Keratinocyte (primary cell): ENCODE results near the gene MYL4. TPM values are rescaled to one million over a fixed set of nuclear protein-coding genes. Genes with fewer than 3 reads are reported as not detected.

Source experiments
- DNase-seq: peaks from one replicate; pipeline ENCODE4 v3.0.0-alpha.2; 2011; ENCODE audit warnings: low read depth, missing footprints, low spot score
- FAIRE-seq: peaks from 2 replicates; lab custom pipeline; 2011; peaks lifted over from hg19 to GRCh38; lab: Jason Lieb, UNC
- H2AFZ ChIP-seq: 2 replicates; pipeline ENCODE4 v1.6.0; 2012; ENCODE audit warnings: low read length, control low read depth, inconsistent platforms; ENCODE audit not compliant: control insufficient read depth
- H3K27ac ChIP-seq: 2 replicates; pipeline ENCODE4 v1.5.1; 2011; ENCODE audit warnings: low read length; ENCODE audit not compliant: control insufficient read depth, insufficient read depth
- H3K27me3 ChIP-seq: 3 replicates; pipeline ENCODE4 v1.6.0; 2011; ENCODE audit warnings: low read length; ENCODE audit not compliant: control insufficient read depth, insufficient read depth; ENCODE audit errors: extremely low read depth
- H3K36me3 ChIP-seq, 2 experiments: 2 replicates in 1 of 2; 3 replicates in 1 of 2; pipeline ENCODE4 v1.5.1; 2011; ENCODE audit warnings: low read length in 2 of 2, mild to moderate bottlenecking in 1 of 2; ENCODE audit not compliant: control insufficient read depth in 2 of 2, insufficient read depth in 2 of 2; ENCODE audit errors: extremely low read depth in 1 of 2
- H3K4me1 ChIP-seq: 3 replicates; pipeline ENCODE4 v1.5.1; 2011; ENCODE audit warnings: low read length; ENCODE audit not compliant: control insufficient read depth, insufficient read depth; ENCODE audit errors: extremely low read depth
- H3K4me2 ChIP-seq: 3 replicates; pipeline ENCODE4 v1.6.0; 2011; ENCODE audit warnings: low read depth, low read length; ENCODE audit not compliant: control insufficient read depth, insufficient read depth; ENCODE audit errors: extremely low read depth
- H3K4me3 ChIP-seq, 3 experiments: fragments of 200-600 bp in 1 of 3; sonication (generic) in 1 of 3; 2 replicates in 2 of 3; 3 replicates in 1 of 3; pipeline ENCODE4 v1.5.1; 2011 to 2016; ENCODE audit warnings: low read length in 3 of 3, mild to moderate bottlenecking in 3 of 3, control low read depth in 2 of 3, inconsistent platforms in 1 of 3, low read depth in 1 of 3, mixed read lengths in 1 of 3, mixed run types in 1 of 3, moderate library complexity in 1 of 3; ENCODE audit not compliant: control insufficient read depth in 2 of 3, insufficient read depth in 2 of 3; ENCODE audit errors: extremely low read depth in 1 of 3
- H3K79me2 ChIP-seq: 2 replicates; pipeline ENCODE4 v1.6.0; 2012; ENCODE audit warnings: low read length; ENCODE audit not compliant: control insufficient read depth, insufficient read depth
- H3K9ac ChIP-seq: 3 replicates; pipeline ENCODE4 v1.6.0; 2011; ENCODE audit warnings: low read length; ENCODE audit not compliant: control insufficient read depth, insufficient read depth; ENCODE audit errors: extremely low read depth
- H3K9me1 ChIP-seq: 3 replicates; pipeline ENCODE4 v1.6.0; 2011; ENCODE audit warnings: low read length; ENCODE audit not compliant: control insufficient read depth, insufficient read depth; ENCODE audit errors: extremely low read depth
- H3K9me3 ChIP-seq: 2 replicates; pipeline ENCODE4 v1.5.1; 2012; ENCODE audit warnings: low read depth, low read length; ENCODE audit not compliant: control insufficient read depth
- H4K20me1 ChIP-seq: 3 replicates; pipeline ENCODE4 v1.6.0; 2011; ENCODE audit warnings: low read length; ENCODE audit not compliant: control insufficient read depth, insufficient read depth; ENCODE audit errors: extremely low read depth
- EZH2 ChIP-seq: IDR thresholded peaks from one replicate; pipeline ENCODE4 v1.6.1; 2012; ENCODE audit warnings: inconsistent platforms, mild to moderate bottlenecking, low read length, moderate library complexity
- dilution Hi-C: fragments of 300-500 bp; cut with MboI; formaldehyde crosslinking; loops from one replicate; pipeline ENCODE4 v1.7.0; 2020; ENCODE audit warnings: low sequenced_read_pairs; ENCODE audit not compliant: extremely low pct_ligation_motif_present
- polyA plus RNA-seq, 5 experiments: library from polyadenylated mRNA; depleted of rRNA in 3 of 5; stranded (reverse) in 3 of 5; stranded (forward) in 1 of 5; unstranded in 1 of 5; fragments of >200 nt; gene quantifications; 1 replicate in 1 of 5; 2 replicates in 3 of 5; 3 replicates in 1 of 5; pipeline versions ENCODE4 v1.2.1 to v1.2.3, GENCODE V29; 2011 to 2012; ENCODE audit warnings: missing spikeins in 2 of 5, low read depth in 1 of 5, low replicate concordance in 1 of 5
- TF ChIP-seq, protein P1 (sequence below), 3 experiments: IDR thresholded peaks in 1 of 3; conservative IDR thresholded peaks in 1 of 3; optimal IDR thresholded peaks in 1 of 3; 2 replicates in 2 of 3; 3 replicates in 1 of 3; pipeline versions ENCODE3 to v1.5.1; 2011; ENCODE audit warnings: low read length in 3 of 3, mild to moderate bottlenecking in 3 of 3, moderate library complexity in 2 of 3, control low read depth in 1 of 3, inconsistent platforms in 1 of 3; ENCODE audit not compliant: insufficient read depth in 2 of 3; ENCODE audit errors: extremely low read depth in 1 of 3

Gene MYL4
- polyA plus RNA-seq, 1 donor (not counting 4 experiments of a cell fraction or from before 2014, with no cell fraction given): not detected

DNA sequence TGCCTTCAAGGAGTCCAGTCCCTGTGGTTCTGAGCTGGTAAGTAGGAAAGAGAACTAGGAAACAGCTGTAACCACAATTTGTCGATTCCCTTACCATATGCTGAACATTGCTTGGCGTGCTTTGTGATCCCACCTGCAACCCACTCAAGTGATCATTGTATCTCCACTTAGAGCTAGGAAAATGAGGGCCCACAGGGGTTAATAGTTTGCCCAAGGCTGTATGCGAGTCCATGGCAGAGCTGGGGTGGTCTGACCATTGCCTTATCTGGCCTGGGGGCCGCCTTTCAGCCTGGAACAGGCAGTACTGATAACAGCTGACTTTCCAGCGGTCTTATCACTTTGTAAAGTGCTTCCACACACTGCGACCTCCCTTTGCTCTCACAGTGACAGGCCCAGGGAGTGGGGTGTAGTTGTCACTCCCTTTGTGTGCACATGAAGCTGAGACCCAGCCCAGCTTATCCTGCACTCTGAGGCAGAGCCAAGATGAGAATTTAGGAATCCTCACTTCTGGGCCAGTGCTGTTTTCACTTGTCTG is 9.8 kb downstream of the MYL4 start:
- no peak overlapping the region for H3K4me3 ChIP-seq
- no peak overlapping the region for H3K4me2 ChIP-seq
- dilution Hi-C loops: no loop called here
- no peak overlapping the region for H3K9ac ChIP-seq
- H3K27me3 ChIP-seq: no peaks in the 10 kb centered on the region
- H2AFZ ChIP-seq: no peak overlapping the region
- peaks cover 10% of the 10 kb centered on the region for H3K4me1 ChIP-seq
- H3K9me1 ChIP-seq: no peaks in the 10 kb centered on the region
- H3K27ac ChIP-seq: no peak overlapping the region
- TF ChIP-seq EZH2: no peak
- TF ChIP-seq, protein P1, sequence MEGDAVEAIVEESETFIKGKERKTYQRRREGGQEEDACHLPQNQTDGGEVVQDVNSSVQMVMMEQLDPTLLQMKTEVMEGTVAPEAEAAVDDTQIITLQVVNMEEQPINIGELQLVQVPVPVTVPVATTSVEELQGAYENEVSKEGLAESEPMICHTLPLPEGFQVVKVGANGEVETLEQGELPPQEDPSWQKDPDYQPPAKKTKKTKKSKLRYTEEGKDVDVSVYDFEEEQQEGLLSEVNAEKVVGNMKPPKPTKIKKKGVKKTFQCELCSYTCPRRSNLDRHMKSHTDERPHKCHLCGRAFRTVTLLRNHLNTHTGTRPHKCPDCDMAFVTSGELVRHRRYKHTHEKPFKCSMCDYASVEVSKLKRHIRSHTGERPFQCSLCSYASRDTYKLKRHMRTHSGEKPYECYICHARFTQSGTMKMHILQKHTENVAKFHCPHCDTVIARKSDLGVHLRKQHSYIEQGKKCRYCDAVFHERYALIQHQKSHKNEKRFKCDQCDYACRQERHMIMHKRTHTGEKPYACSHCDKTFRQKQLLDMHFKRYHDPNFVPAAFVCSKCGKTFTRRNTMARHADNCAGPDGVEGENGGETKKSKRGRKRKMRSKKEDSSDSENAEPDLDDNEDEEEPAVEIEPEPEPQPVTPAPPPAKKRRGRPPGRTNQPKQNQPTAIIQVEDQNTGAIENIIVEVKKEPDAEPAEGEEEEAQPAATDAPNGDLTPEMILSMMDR (optimal IDR thresholded peaks at IDR 0.05 in 1 of 3, IDR thresholded peaks at IDR 0.05 in 1 of 3, conservative IDR thresholded peaks at IDR 0.05 in 1 of 3; ENCODE audit: extremely low read depth in 1 of 3, insufficient read depth in 2 of 3, low read length in 3 of 3): no peak
- no peaks in the 10 kb centered on the region for H3K79me2 ChIP-seq
- no peak for FAIRE-seq
- H3K36me3 ChIP-seq: no peaks in the 10 kb centered on the region
- no peak for DNase-seq
- H4K20me1 ChIP-seq: no peaks in the 10 kb centered on the region
- no peaks in the 10 kb centered on the region for H3K9me3 ChIP-seq

DNA sequence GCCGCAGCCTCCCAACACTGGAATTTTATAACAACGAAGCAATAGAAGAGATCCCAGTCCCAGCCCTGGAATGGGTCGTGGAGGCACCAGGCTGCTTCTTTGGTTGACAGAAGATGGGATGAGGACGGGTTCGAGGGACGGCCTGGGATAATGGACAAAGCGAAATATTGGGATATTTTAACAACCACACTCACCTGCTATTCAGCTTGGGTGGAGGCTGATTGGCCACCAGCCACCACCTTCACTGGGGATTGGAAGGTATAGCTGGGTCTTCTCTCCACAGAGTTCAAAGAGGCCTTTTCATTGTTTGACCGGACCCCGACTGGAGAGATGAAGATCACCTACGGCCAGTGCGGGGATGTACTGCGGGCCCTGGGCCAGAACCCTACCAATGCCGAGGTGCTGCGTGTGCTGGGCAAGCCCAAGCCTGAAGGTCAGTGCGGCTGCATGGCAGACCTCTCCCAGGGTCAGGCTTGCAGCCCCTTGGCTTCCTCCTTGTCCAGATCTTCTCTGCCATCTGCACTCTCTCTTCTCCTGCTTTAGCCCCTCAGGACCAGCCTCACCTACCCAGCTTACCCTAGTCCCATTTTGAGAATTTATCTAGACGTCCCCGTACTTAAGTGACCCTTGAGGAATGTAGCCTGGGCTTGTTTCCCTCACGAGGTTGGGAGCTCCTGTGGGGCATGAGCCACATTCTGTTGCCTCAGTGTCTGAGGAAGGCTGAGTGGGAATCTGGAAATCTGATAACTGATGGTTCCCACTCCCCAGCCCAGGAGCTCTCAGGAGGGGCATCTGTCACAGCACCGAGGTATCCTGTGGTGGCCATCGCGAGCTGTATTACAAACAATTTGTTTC is 10.7 kb downstream of the MYL4 start:
- dilution Hi-C loops: no loop called here
- DNase-seq: no peak
- no peak for FAIRE-seq

More for the DNA sequence above, 10.7 kb downstream of the MYL4 start:
- Histone ChIP-seq H3K27ac (no peak overlapping the region), H3K4me2 (no peak overlapping the region), H3K79me2 (no peaks in the 10 kb centered on the region), H3K36me3 (no peaks in the 10 kb centered on the region), H3K9me3 (no peaks in the 10 kb centered on the region), H3K27me3 (no peaks in the 10 kb centered on the region), H3K9ac (no peak overlapping the region), H3K4me3 (no peak overlapping the region), H3K4me1 (peaks cover 13% of the 10 kb centered on the region), H2AFZ (no peak overlapping the region), H4K20me1 (no peaks in the 10 kb centered on the region), H3K9me1 (no peaks in the 10 kb centered on the region)
- TF ChIP-seq EZH2: no peak
- TF ChIP-seq, protein P1 (optimal IDR thresholded peaks at IDR 0.05 in 1 of 3, IDR thresholded peaks at IDR 0.05 in 1 of 3, conservative IDR thresholded peaks at IDR 0.05 in 1 of 3; ENCODE audit: extremely low read depth in 1 of 3, insufficient read depth in 2 of 3, low read length in 3 of 3): no peak
